ENCODE measurements around the gene NDUFV1.
"Not testable (repeated sequence)": the region's sequence is repeated elsewhere in the genome, so short reads cannot be mapped to it uniquely, and the experiment has no call there.

The NDUFV1 gene

DNA sequence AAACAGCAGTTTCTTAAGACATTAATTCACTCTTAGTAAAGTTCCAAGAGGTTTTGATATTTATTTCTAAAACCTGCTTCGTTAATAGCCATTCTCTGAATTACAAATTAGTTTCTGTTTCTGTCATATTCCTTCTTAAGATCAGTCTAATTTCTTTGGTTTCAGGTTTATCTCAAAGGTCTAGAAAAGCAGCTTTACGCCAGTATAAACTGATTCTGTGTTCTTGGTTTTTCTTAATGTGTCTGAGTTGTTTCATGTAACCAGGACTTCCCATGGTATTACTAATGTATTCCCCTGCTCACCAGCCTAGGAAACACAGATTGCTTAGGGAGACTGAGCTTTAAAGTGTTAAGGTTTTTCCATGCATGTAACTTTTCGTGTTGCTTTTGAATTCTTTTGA, 50.6 kb downstream of the NDUFV1 start:
- DNase-seq (ENCODE audit: low spot score), result peak; percentile 48

GRCh38 chr11:67659651-67660165, 53.0 kb downstream of the NDUFV1 start:
- DNase-seq (ENCODE audit: low spot score), result not testable (repeated sequence)

DNA sequence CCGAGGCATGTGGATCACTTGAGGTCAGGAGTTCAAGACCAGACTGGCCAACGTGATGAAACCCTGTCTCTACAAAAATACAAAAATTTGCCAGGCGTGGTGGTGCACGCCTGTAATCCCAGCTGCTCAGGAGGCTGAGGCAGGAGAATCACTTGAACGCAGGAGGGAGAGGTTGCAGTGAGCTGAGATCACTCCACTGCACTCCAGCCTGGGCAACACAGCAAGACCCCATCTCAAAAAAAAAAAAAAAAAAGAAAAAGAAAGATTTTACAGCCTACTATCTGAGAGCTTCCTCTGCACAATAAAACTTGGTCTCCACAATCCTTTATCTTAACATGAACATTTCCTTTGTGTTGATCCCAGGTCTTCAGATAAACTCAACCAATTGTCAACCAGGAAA, 54.0 kb downstream of the NDUFV1 start:
- DNase-seq (ENCODE audit: low spot score), result not testable (repeated sequence)
